Measurements from ENCODE around the gene CLEC20A.

GRCh38 chr1:178509414-178510007 is 12.7 kb upstream of the CLEC20A start:
- TF ChIP-seq REST (IDR thresholded peaks at IDR 0.05; ENCODE audit: unreplicated experiment) (no peak), EZH2phosphoT487 (IDR thresholded peaks at IDR 0.05; ENCODE audit: unreplicated experiment) (no peak), CTCF (conservative IDR thresholded peaks at IDR 0.05; ENCODE audit: low read depth in 2 of 2) (no peak), EZH2 (IDR thresholded peaks at IDR 0.05; ENCODE audit: low read depth, unreplicated experiment) (no peak), ZNF114 (CRISPR knock-in tag; IDR thresholded peaks at IDR 0.05) (no peak), STAT1 (IDR thresholded peaks at IDR 0.05; ENCODE audit: unreplicated experiment) (no peak), POLR2AphosphoS5 (IDR thresholded peaks at IDR 0.05; ENCODE audit: low read depth) (no peak), JUNB (IDR thresholded peaks at IDR 0.05; ENCODE audit: unreplicated experiment) (no peak), ETS1 (IDR thresholded peaks at IDR 0.05) (no peak), ZNF331 (CRISPR knock-in tag; IDR thresholded peaks at IDR 0.05; ENCODE audit: low read depth) (no peak)

All from GM23338 (cell line).